GM12801 (cell line): ENCODE results near the gene GJC2.

Experiments used
- TF ChIP-seq, protein P1 (sequence below): IDR thresholded peaks from one replicate; pipeline ENCODE4 v1.5.1; 2011; ENCODE audit warnings: control low read depth; ENCODE audit not compliant: insufficient read length; ENCODE audit errors: extremely low read depth

The GJC2 gene

DNA sequence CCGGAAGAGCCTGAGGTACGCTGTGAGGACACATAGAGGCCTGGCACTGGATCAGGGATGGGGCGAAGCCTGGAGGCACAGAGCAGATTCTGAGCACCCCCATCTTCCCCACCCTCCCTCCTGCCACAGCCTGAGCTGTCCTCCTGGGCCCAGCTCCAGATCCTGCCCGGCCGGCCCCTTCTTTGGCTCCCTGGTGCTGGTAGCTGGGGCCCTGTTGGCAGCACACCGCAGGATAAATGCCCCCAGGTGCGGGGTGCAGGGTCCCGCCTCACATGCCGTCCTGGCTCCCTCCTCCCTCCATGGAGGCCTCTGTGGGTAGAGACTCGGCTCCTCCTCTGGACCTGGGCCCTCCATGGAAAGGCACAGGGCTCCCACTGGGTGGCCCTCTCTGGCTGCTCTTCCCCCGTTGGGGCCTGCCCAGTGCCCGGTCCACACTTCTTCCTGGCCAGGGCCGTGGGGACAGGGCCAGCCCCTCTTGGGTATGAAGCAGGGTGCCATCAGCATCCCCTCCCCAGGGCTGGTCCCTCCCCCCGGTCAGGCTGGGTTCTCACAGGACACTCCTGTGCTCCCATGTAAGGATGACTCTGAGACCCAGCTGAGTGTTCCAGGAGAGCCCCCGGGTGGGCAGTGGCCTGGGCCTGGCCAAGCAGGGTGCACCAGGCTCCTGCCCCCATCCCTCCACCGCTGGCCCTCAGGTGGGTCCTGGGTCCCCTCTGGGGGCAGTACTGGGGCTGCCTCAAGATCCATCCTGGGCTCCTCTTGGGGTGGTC lies 57.0 kb downstream of the GJC2 start:
- TF ChIP-seq, protein P1, sequence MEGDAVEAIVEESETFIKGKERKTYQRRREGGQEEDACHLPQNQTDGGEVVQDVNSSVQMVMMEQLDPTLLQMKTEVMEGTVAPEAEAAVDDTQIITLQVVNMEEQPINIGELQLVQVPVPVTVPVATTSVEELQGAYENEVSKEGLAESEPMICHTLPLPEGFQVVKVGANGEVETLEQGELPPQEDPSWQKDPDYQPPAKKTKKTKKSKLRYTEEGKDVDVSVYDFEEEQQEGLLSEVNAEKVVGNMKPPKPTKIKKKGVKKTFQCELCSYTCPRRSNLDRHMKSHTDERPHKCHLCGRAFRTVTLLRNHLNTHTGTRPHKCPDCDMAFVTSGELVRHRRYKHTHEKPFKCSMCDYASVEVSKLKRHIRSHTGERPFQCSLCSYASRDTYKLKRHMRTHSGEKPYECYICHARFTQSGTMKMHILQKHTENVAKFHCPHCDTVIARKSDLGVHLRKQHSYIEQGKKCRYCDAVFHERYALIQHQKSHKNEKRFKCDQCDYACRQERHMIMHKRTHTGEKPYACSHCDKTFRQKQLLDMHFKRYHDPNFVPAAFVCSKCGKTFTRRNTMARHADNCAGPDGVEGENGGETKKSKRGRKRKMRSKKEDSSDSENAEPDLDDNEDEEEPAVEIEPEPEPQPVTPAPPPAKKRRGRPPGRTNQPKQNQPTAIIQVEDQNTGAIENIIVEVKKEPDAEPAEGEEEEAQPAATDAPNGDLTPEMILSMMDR, result no peak

DNA sequence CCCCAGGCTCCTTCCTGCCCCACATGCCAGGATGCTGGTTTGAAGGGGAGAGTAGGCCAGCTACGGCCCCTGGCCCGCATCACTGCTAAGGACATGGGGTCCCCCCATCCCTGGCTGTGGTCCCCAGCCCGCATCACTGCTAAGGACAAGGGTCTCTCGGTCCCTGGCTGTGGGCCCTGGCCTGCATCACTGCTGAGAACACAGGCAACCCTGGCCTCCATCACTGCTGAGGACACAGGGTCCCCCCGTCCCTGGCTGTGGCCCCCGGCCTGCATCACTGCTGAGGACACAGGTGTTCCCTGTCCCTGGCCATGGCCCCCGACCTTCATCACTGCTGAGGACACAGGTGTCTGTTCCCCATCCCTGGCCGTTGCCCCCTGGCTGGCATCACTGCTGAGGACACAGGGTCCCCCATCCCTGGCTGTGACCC lies 57.7 kb downstream of the GJC2 start:
- TF ChIP-seq, protein P1, result no peak

DNA sequence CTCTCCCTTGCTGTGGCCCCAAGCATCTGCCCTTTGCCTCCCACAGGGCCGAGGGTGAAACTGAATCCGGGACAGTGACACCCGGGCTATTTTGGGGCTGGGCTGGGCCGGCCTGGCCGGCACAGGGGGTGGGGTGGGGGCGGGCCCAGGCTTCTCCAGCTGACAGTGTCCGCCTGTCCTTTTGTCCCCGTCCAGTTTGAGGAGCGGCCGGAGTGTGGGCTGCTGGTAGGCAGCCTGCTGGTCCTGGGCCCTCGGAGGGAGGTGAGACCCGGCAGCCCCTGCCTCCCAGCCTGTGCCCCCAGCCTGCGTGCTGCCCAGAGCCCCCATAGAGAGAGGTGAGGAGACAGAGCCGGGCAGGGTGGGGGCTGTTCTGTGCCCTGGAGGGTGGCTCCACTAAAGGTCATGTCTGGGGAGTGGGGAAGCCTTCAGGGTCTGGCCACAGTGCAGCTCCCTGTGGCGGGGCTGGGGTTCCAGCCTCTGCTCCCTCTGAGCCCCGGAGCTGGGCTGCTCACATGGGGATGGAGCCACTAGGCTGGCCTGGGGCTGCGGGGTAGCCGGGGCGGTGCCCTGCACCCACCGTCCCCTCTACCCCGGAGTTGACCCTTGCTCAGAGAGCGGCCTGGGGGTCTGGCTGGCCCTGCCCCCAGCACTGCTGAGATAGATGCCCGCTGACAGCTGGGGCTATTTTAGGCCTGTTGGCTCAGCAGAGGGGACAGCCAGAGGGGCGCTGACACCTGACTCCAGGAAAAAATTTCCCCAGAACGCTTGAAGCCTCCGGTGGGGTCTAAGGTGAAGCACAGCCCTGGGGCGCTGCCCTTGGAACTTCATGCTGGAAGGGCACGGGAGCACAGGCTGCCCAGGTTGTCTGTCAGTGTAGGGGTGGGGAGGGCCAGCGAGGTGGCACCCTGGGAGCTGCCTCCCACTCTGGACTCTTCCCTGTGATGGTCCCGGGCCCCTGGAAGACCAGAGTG lies 58.4 kb downstream of the GJC2 start, which contains the start of gene OBSCN:
Gene OBSCN, plus strand, starts transcription at position 194 of the 971 bp plus-strand sequence. CDS start 3,740 bp downstream, outside the sequence.
- TF ChIP-seq, protein P1, result no peak

DNA sequence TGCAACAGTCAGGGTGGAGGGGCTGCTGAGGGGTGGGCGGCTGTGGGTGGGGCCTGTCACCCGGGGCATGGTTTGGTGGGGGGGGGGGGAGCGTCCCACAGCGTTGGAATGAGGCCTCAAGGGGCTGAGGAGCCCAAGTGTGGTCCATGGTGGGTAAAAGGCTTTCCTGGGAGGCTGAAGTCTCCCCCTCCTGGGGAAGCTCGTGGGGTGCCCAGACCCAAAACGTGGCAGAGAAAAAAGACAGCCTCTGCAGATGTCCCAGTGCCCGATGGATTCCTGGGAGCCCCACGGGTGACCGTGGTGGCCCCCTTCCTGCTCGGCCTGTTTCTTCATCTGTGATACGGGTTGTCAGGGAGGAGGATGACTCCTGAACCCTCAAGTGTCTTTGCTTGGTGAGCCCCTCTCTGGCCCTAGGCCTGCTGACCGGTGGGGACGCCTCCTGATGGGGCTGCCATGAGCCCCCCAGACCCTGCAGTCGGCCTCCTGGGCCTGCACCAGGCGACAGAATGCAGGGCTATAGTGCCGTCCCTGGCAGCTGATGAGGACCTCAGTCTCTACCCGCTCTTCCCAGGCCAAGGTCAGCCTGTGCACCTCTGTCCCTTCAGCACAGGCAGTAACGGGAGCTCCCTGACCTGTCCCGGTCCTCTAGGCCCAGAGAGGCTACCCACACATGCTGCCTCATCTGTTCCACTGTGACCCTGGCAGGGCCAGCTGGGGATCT lies 59.3 kb downstream of the GJC2 start:
- TF ChIP-seq, protein P1, result no peak
